Measurements from ENCODE around the gene CLTC. TPM values are rescaled to one million over a fixed set of nuclear protein-coding genes. Genes with fewer than 3 reads are reported as not detected.

The CLTC gene
- total RNA-seq, 1 experiment from 2014 or later = 283 TPM

DNA sequence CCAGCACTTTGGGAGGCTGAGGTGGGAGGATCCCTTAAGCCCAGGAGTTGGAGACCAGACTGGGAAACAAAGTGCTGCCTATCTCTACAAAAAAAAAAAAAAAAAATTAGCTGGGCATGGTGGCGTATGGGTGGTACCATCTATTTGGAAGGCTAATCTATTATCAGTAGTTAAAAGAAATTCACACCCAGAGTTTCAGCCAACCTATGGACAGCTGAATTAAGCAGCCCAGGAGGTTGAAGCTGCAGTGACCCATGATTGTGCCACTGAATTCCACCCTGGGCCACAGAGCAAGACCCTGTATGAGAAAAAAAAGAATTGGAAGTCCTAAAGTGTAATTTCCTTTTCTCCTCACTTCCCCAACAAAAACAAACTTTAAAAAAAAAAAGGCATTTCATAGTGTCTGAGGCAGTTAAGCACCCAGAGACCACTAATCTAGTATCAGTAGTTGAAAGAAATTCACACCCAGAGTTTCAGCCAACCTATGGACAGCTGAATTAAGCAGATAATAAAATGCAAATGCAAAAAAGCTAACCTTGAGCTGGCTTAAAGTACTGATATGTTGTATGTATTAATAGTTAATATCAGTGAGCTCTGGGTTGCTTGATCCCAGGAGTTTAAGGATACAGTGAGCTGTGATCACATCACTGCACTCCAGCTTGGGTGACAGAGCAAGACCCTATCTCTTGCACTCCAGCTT, 18.1 kb downstream of the CLTC start:
- Mint-ChIP-seq H3K36me3 (no peaks in the 10 kb centered on the region), H3K27me3 (ENCODE audit: low read depth) (no peaks in the 10 kb centered on the region), H3K4me3 (no peak overlapping the region), H3K9me3 (no peaks in the 10 kb centered on the region), H3K27ac (peak overlapping the region; percentile 29; the same call in 1 of the 2 replicates), H3K4me1 (peaks cover 26% of the 10 kb centered on the region)
- no peak for DNase-seq (ENCODE audit: low spot score)
- ChIA-PET CTCF (interaction anchor here (0.7 kb wide), 1 partner anchor 399 kb away, joined by 3 read pairs; no protein-coding TSS in a partner anchor), POLR2A (interaction anchor here (0.5 kb wide), 1 partner anchor 303 kb away, joined by 3 read pairs; no protein-coding TSS in a partner anchor)
- ATAC-seq = no peak
- TF ChIP-seq, protein P1, sequence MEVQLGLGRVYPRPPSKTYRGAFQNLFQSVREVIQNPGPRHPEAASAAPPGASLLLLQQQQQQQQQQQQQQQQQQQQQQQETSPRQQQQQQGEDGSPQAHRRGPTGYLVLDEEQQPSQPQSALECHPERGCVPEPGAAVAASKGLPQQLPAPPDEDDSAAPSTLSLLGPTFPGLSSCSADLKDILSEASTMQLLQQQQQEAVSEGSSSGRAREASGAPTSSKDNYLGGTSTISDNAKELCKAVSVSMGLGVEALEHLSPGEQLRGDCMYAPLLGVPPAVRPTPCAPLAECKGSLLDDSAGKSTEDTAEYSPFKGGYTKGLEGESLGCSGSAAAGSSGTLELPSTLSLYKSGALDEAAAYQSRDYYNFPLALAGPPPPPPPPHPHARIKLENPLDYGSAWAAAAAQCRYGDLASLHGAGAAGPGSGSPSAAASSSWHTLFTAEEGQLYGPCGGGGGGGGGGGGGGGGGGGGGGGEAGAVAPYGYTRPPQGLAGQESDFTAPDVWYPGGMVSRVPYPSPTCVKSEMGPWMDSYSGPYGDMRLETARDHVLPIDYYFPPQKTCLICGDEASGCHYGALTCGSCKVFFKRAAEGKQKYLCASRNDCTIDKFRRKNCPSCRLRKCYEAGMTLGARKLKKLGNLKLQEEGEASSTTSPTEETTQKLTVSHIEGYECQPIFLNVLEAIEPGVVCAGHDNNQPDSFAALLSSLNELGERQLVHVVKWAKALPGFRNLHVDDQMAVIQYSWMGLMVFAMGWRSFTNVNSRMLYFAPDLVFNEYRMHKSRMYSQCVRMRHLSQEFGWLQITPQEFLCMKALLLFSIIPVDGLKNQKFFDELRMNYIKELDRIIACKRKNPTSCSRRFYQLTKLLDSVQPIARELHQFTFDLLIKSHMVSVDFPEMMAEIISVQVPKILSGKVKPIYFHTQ (CRISPR knock-in tag; IDR thresholded peaks at IDR 0.05) = no peak
- TF ChIP-seq SP1 (CRISPR knock-in tag; conservative IDR thresholded peaks at IDR 0.05) = no peak
- TF ChIP-seq JUN (CRISPR knock-in tag; IDR thresholded peaks at IDR 0.05) = no peak
- TF ChIP-seq, protein P2, sequence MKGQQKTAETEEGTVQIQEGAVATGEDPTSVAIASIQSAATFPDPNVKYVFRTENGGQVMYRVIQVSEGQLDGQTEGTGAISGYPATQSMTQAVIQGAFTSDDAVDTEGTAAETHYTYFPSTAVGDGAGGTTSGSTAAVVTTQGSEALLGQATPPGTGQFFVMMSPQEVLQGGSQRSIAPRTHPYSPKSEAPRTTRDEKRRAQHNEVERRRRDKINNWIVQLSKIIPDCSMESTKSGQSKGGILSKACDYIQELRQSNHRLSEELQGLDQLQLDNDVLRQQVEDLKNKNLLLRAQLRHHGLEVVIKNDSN (CRISPR knock-in tag; IDR thresholded peaks at IDR 0.05) = no peak
- TF ChIP-seq SMAD3 (CRISPR knock-in tag; IDR thresholded peaks at IDR 0.05; ENCODE audit: borderline replicate concordance) = no peak
- TF ChIP-seq NFATC4 (CRISPR knock-in tag; IDR thresholded peaks at IDR 0.05) = no peak
- TF ChIP-seq, protein P3, sequence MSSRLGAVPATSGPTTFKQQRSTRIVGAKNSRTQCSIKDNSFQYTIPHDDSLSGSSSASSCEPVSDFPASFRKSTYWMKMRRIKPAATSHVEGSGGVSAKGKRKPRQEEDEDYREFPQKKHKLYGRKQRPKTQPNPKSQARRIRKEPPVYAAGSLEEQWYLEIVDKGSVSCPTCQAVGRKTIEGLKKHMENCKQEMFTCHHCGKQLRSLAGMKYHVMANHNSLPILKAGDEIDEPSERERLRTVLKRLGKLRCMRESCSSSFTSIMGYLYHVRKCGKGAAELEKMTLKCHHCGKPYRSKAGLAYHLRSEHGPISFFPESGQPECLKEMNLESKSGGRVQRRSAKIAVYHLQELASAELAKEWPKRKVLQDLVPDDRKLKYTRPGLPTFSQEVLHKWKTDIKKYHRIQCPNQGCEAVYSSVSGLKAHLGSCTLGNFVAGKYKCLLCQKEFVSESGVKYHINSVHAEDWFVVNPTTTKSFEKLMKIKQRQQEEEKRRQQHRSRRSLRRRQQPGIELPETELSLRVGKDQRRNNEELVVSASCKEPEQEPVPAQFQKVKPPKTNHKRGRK (CRISPR knock-in tag; IDR thresholded peaks at IDR 0.05; ENCODE audit: borderline replicate concordance) = no peak
- TF ChIP-seq, protein P4, sequence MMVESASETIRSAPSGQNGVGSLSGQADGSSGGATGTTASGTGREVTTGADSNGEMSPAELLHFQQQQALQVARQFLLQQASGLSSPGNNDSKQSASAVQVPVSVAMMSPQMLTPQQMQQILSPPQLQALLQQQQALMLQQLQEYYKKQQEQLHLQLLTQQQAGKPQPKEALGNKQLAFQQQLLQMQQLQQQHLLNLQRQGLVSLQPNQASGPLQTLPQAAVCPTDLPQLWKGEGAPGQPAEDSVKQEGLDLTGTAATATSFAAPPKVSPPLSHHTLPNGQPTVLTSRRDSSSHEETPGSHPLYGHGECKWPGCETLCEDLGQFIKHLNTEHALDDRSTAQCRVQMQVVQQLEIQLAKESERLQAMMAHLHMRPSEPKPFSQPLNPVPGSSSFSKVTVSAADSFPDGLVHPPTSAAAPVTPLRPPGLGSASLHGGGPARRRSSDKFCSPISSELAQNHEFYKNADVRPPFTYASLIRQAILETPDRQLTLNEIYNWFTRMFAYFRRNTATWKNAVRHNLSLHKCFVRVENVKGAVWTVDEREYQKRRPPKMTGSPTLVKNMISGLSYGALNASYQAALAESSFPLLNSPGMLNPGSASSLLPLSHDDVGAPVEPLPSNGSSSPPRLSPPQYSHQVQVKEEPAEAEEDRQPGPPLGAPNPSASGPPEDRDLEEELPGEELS (CRISPR knock-in tag; IDR thresholded peaks at IDR 0.05) = no peak
- no peak for TF ChIP-seq ZNF423 (CRISPR knock-in tag; IDR thresholded peaks at IDR 0.05)
- TF ChIP-seq, protein P5, sequence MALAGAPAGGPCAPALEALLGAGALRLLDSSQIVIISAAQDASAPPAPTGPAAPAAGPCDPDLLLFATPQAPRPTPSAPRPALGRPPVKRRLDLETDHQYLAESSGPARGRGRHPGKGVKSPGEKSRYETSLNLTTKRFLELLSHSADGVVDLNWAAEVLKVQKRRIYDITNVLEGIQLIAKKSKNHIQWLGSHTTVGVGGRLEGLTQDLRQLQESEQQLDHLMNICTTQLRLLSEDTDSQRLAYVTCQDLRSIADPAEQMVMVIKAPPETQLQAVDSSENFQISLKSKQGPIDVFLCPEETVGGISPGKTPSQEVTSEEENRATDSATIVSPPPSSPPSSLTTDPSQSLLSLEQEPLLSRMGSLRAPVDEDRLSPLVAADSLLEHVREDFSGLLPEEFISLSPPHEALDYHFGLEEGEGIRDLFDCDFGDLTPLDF (CRISPR knock-in tag; IDR thresholded peaks at IDR 0.05) = no peak
- no peak for TF ChIP-seq NFYB (CRISPR knock-in tag; conservative IDR thresholded peaks at IDR 0.05; ENCODE audit: low read depth)
- no peak for TF ChIP-seq ZBTB21 (CRISPR knock-in tag; IDR thresholded peaks at IDR 0.05; ENCODE audit: borderline replicate concordance)
- TF ChIP-seq FOXP1 (CRISPR knock-in tag; IDR thresholded peaks at IDR 0.05; ENCODE audit: borderline replicate concordance) = no peak
- no peak for TF ChIP-seq ZNF671 (CRISPR knock-in tag; IDR thresholded peaks at IDR 0.05)
- TF ChIP-seq RELA (CRISPR knock-in tag; IDR thresholded peaks at IDR 0.05; ENCODE audit: borderline replicate concordance) = no peak
- no peak for TF ChIP-seq GABPB1 (CRISPR knock-in tag; IDR thresholded peaks at IDR 0.05)
- TF ChIP-seq, protein P6, sequence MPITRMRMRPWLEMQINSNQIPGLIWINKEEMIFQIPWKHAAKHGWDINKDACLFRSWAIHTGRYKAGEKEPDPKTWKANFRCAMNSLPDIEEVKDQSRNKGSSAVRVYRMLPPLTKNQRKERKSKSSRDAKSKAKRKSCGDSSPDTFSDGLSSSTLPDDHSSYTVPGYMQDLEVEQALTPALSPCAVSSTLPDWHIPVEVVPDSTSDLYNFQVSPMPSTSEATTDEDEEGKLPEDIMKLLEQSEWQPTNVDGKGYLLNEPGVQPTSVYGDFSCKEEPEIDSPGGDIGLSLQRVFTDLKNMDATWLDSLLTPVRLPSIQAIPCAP (CRISPR knock-in tag; IDR thresholded peaks at IDR 0.05) = no peak
- TF ChIP-seq, protein P7, sequence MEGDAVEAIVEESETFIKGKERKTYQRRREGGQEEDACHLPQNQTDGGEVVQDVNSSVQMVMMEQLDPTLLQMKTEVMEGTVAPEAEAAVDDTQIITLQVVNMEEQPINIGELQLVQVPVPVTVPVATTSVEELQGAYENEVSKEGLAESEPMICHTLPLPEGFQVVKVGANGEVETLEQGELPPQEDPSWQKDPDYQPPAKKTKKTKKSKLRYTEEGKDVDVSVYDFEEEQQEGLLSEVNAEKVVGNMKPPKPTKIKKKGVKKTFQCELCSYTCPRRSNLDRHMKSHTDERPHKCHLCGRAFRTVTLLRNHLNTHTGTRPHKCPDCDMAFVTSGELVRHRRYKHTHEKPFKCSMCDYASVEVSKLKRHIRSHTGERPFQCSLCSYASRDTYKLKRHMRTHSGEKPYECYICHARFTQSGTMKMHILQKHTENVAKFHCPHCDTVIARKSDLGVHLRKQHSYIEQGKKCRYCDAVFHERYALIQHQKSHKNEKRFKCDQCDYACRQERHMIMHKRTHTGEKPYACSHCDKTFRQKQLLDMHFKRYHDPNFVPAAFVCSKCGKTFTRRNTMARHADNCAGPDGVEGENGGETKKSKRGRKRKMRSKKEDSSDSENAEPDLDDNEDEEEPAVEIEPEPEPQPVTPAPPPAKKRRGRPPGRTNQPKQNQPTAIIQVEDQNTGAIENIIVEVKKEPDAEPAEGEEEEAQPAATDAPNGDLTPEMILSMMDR (IDR thresholded peaks at IDR 0.05) = no peak
- TF ChIP-seq MXD4 (CRISPR knock-in tag; IDR thresholded peaks at IDR 0.05; ENCODE audit: borderline replicate concordance) = no peak

All from WTC11 (cell line).